ENCODE measurements around the gene FXYD5. TPM values are rescaled to one million over a fixed set of nuclear protein-coding genes. Genes with fewer than 3 reads are reported as not detected.
A peak's percentile ranks its signal among the peaks of the same experiment; 100 is the strongest.

FXYD5 gene
- total RNA-seq, 6 experiments from 2014 or later: 317 to 417 (median 353) TPM

GRCh38 chr19:35142606-35143230 is 11.8 kb upstream of the FXYD5 start:
- no peak for DNase-seq
- Mint-ChIP-seq H3K9me3 (no peaks in the 10 kb centered on the region), H3K4me3 (peak overlapping the region; percentile 42; the same call in 1 of the 2 replicates), H3K27ac (no peak overlapping the region), H3K4me1 (ENCODE audit: low read depth) (peaks cover 49% of the 10 kb centered on the region), H3K36me3 (ENCODE audit: low read depth) (no peaks in the 10 kb centered on the region), H3K27me3 (ENCODE audit: insufficient read depth) (peaks cover 13% of the 10 kb centered on the region; the same call in 1 of the 2 replicates)
- peak; percentile 82 for TF ChIP-seq CTCF (IDR thresholded peaks at IDR 0.05)

GRCh38 chr19:35143231-35143715 is 11.3 kb upstream of the FXYD5 start, which contains the start of gene FXYD7:
Gene FXYD7, plus strand, starts transcription at chr19:35143255. Its CDS starts 79 bp downstream, at chr19:35143334.
- TF ChIP-seq CTCF (IDR thresholded peaks at IDR 0.05): peak; percentile 64
- peaks cover 43% of the 10 kb centered on the region for H3K4me1 Mint-ChIP-seq (ENCODE audit: low read depth)
- no peak within 1 kb of the TSS for H3K27ac Mint-ChIP-seq
- peaks cover 7% of the 10 kb centered on the region; the same call in 1 of the 2 replicates for H3K27me3 Mint-ChIP-seq (ENCODE audit: insufficient read depth)
- no peaks in the 10 kb centered on the region for H3K9me3 Mint-ChIP-seq
- H3K36me3 Mint-ChIP-seq (ENCODE audit: low read depth): no peaks in the 10 kb centered on the region
- no peak for DNase-seq
- H3K4me3 Mint-ChIP-seq: peak within 1 kb of the TSS; percentile 81; the same call in 1 of the 2 replicates

- Mint-ChIP-seq H3K4me3 (no peak overlapping the region), H3K4me1 (ENCODE audit: low read depth) (peaks cover 41% of the 10 kb centered on the region), H3K36me3 (ENCODE audit: low read depth) (no peaks in the 10 kb centered on the region), H3K27ac (no peak overlapping the region), H3K27me3 (ENCODE audit: insufficient read depth) (peaks cover 5% of the 10 kb centered on the region; the same call in 1 of the 2 replicates), H3K9me3 (no peaks in the 10 kb centered on the region)
- TF ChIP-seq CTCF (IDR thresholded peaks at IDR 0.05): no peak
- no peak for DNase-seq
Observed at GRCh38 chr19:35143818-35144217, 10.7 kb upstream of the FXYD5 start.

- TF ChIP-seq CTCF (IDR thresholded peaks at IDR 0.05): no peak
- no peak for DNase-seq
- Mint-ChIP-seq H3K27me3 (ENCODE audit: insufficient read depth) (peaks cover 2% of the 10 kb centered on the region; the same call in 1 of the 2 replicates), H3K27ac (no peak overlapping the region), H3K4me3 (no peak overlapping the region), H3K9me3 (no peaks in the 10 kb centered on the region), H3K4me1 (ENCODE audit: low read depth) (peaks cover 37% of the 10 kb centered on the region), H3K36me3 (ENCODE audit: low read depth) (no peaks in the 10 kb centered on the region)
Observed at GRCh38 chr19:35144259-35144599, 10.3 kb upstream of the FXYD5 start.

GRCh38 chr19:35144600-35145436 is 9.7 kb upstream of the FXYD5 start:
- H3K27me3 Mint-ChIP-seq (ENCODE audit: insufficient read depth): peaks cover 2% of the 10 kb centered on the region; the same call in 1 of the 2 replicates
- H3K27ac Mint-ChIP-seq: no peak overlapping the region
- no peak overlapping the region for H3K4me3 Mint-ChIP-seq
- no peaks in the 10 kb centered on the region for H3K9me3 Mint-ChIP-seq
- peaks cover 31% of the 10 kb centered on the region for H3K4me1 Mint-ChIP-seq (ENCODE audit: low read depth)
- DNase-seq: no peak
- no peaks in the 10 kb centered on the region for H3K36me3 Mint-ChIP-seq (ENCODE audit: low read depth)
- no peak for TF ChIP-seq CTCF (IDR thresholded peaks at IDR 0.05)

Data from HFFc6 (cell line).